Femur (tissue), 1 donor: ENCODE data around the gene CD55.

ENCODE experiments used
- DNase-seq: peaks from one replicate; pipeline ENCODE4 v3.0.0-alpha.2; 2017

The CD55 gene

GRCh38 chr1:207321079-207321789 is at the start of gene CD55:
Gene CD55 (plus strand): TSS chr1:207321678. CDS start chr1:207321766, 88 bp downstream.
- DNase-seq = peak; percentile 95

GRCh38 chr1:207274882-207275281 is 46.6 kb upstream of the CD55 start:
- DNase-seq = no peak

GRCh38 chr1:207276465-207276864 is 45.0 kb upstream of the CD55 start:
- DNase-seq = no peak

- no peak for DNase-seq
Observed at GRCh38 chr1:207277241-207277640, 44.2 kb upstream of the CD55 start.

- no peak for DNase-seq
Observed at GRCh38 chr1:207279652-207280051, 41.8 kb upstream of the CD55 start.

GRCh38 chr1:207280706-207281105 is 40.8 kb upstream of the CD55 start:
- no peak for DNase-seq

- DNase-seq = no peak
Observed at GRCh38 chr1:207282058-207282457, 39.4 kb upstream of the CD55 start.

- DNase-seq = no peak
Observed at GRCh38 chr1:207282496-207283380, 38.7 kb upstream of the CD55 start.

- DNase-seq = no peak
Observed at GRCh38 chr1:207283421-207283820, 38.1 kb upstream of the CD55 start.

- no peak for DNase-seq
Observed at GRCh38 chr1:207284209-207284897, 37.1 kb upstream of the CD55 start.

GRCh38 chr1:207286786-207287468 is 34.6 kb upstream of the CD55 start:
- DNase-seq = peak; percentile 32

GRCh38 chr1:207288315-207288714 is 33.2 kb upstream of the CD55 start:
- peak; percentile 67 for DNase-seq

- no peak for DNase-seq
Observed at GRCh38 chr1:207289756-207290155, 31.7 kb upstream of the CD55 start.

- no peak for DNase-seq
Observed at GRCh38 chr1:207291723-207292122, 29.8 kb upstream of the CD55 start.

- DNase-seq = no peak
Observed at GRCh38 chr1:207298186-207298585, 23.3 kb upstream of the CD55 start.

GRCh38 chr1:207298636-207299398 is 22.7 kb upstream of the CD55 start:
- no peak for DNase-seq

- no peak for DNase-seq
Observed at GRCh38 chr1:207300970-207301369, 20.5 kb upstream of the CD55 start.

GRCh38 chr1:207302618-207303393 is 18.7 kb upstream of the CD55 start:
- DNase-seq = no peak

- DNase-seq = no peak
Observed at GRCh38 chr1:207304710-207305488, 16.6 kb upstream of the CD55 start.

- DNase-seq = no peak
Observed at GRCh38 chr1:207305489-207305873, 16.0 kb upstream of the CD55 start.
